GM21423 (cell line): Measurements from ENCODE around the gene PLCB4.

Experiments
- ATAC-seq: cut with Tn5 transposase; IDR thresholded peaks from one replicate; pipeline ENCODE4 v1.9.1; 2021; ENCODE audit warnings: mild to moderate bottlenecking, moderate library complexity; ENCODE audit not compliant: unreplicated experiment

PLCB4 gene

DNA sequence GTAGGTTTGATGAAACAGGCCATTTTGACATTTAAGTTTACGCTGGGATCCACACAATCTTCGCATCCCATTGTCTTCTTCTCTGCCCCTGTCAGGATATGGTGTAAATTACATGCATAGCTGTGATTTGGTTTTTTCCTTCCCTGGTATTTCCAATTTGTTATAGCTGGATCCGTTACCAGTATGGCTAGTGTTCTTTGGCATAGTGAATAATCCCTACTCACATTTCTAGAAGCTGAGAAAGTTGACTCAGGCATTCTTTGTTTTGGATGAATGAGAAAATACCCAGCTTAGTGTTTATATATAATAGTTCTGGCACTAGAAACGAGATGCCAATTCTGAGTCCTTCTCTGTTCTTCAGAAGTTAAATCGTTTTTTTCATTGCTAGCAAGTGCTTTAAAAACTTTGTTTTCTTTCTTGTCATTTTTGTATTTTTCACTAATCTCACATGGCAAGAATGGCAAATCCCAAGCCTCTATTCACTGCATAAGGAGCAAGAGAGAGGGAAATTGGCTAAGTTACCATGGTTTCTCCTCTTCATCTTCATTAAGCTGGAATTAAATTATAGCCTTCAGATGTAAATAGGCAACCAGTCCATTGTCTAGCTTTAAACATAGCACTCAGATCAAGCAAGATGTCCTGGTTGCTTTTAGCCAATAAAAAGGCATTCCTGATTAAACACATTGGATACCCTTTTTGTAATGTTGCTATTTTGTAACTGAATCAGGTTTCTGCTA, 353.6 kb downstream of the PLCB4 start:
- no peak for ATAC-seq

DNA sequence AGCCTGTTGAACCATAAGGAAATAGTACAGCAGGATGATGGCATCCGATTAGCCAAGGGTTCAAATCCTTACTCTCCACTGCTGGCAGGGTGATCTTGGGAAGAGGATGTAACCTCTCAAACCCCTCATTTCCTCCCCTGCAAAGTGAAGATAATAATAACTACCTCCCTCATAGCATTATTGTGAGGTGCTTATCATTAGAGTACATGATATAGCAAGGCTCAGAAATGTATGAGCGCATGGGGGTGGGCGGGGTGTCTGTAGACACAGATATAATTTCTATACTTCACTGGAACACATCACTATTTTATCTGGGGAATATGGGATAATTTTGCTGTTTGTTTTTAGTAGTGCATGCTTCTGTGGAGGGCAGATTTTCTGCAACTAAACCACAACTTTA, 355.7 kb downstream of the PLCB4 start:
- ATAC-seq = no peak

DNA sequence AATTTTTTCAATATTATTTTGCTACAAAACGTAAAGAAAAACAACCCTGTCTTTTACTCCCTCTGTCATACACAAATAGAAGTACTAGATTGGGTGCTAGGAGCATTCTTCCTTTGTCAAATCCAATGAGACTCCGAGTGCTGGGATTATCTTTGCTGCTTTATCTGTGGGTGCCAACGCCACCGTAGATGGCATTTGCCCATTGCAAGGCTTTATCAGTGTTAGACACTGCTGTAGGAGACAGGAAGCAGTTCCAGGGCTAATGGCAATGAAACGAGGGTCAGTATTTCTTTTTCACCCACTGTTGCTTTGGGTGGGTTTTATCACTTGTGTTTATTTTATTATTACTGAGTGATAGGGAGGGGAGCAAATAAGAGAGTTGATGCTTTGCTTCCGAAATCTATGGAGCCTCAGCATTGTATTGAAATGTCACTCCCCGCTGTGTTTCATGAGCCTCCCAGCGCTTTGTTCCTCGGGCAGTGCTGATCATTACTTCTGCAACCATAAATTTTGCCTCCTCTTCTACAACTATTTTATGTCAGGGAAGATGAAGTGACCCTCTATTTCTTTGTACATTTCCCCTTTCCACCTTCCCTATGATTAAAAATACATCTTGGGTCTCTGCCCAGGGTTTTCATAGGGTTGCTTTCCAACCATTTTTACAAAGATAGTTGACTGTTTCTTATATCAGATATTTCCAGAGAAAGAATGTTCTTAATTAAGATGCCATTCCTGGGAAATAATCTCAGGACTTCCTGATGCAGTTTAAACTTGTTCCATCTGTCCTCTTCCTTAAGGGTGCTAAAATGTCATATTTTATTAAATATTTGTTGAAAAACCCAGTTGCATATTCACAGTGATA, 358.8 kb downstream of the PLCB4 start:
- no peak for ATAC-seq

DNA sequence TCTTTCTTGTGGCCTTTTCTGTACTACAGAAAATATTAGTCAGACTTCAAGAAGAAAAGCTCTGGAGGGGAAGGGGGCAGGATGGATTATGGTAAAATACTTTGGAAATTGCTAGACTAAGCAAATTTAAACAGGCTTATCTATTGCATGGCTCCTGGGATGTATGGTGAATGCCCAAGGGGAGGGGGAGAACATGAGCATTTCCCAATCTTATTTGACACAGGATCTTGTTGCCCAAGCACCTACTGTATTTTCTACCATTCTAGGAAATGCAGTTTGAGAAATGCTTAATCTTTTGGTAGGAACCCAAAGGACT, 359.4 kb downstream of the PLCB4 start:
- no peak for ATAC-seq

DNA sequence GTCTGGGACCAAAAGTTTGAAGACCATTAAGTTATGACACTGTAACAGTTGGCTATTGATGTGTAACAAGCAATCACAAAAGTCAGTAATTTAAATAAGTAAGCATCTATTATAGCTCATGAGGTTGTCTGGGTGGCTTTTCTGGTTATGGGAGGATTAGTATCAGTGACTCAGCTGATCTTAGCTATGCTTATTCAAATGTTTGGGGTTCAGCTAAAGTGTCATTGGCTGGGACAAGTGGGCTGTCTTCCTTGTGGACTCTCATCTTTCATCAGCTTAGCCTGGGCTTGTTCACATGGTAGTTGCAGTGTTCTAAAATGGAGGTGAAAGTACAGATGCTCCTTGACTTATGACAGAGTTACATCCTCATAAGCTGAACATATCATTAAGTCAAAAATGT, 370.9 kb downstream of the PLCB4 start:
- ATAC-seq = no peak

DNA sequence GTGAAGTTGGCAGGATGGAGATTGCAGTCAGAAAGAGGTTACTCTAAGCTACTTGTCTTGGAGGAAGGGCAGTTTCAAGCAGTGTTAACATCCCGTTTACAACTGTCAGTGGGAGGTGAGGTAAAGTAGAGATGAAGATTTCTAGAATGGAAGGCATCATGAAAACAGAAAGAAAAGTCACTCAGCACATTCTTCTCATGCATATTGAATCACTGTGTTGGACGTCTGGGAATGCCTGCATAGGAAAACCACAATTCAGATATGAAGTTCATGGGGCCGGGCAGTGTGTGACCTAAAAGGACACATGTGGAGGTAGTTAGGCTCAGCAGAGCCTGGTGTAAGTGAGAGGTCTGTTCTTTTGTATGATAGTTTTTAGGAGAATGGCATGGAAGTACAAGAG, 372.0 kb downstream of the PLCB4 start:
- ATAC-seq = no peak

DNA sequence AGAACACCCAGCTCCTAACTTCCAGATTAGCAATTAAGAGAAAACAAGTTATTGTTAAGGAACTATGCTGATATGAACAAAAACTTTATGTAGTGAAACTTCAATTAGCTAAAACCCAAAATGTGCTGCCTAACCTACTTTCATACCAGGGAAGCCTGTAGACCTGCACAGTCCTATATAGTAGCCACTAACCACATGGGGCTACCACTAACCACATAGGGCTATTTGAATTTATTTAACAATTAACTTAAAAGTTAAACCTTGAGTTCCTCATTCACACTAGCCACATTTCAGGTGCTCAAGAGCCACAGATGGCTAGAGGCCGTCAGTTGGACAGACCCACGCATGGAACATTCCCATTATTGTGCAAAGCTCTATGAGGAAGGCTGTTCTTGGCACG, 373.1 kb downstream of the PLCB4 start:
- peak; percentile 96 for ATAC-seq

DNA sequence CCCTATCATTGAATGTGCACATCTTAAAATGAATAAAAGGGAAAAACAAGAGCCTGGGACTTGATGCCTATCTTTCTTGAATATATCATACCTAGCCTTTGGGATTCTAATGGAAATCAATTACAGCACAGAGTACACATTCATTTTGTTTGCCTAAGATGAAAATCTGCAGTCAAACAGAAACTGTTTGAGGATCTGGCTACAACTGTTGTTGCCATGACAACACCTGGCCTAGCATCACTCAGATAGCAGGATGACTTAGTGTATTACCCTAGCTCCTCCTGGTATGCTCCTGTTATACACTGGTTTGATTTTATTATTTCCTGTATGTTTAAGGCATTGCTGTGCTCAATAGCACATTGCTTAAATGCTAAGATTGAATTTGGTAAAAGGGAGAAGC, 374.0 kb downstream of the PLCB4 start:
- no peak for ATAC-seq

DNA sequence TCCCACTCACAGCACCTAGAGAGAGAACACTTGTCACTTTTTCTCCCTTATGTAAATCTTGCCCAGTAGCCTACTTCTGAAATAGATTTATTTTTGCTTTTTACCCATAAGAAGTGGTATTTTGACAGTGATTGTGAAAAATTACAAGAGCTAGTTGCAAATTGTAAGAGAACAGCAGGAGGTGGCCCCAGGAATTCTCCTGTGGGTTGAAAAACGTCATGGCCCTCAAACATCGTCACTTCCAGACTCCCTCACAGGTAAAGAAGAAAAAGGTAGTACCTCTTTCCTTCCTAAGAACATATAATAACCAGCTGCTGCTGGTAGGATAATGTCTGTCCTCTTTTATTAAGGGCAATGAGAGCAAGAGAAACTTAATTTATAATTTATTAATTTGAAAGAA, 376.0 kb downstream of the PLCB4 start:
- ATAC-seq = no peak

DNA sequence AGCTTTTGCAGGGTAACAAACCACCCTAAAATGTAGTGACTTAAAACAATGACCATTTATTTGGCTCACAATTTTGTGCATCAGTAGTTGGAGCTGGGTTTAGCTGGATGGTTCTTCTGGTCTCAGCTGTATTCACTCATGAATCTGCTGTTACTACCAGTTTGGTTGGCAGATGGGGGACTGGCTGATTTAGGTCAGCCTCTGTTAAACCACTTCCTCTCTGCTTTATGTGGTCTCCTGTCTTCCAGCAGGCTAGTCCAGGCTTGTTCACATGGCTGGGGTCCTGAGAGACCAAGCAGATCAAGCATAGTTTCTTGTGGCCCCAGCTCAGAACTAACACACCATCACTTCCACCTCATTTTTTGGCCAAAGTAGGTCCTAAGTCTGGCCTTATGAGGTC, 378.3 kb downstream of the PLCB4 start:
- ATAC-seq = no peak

DNA sequence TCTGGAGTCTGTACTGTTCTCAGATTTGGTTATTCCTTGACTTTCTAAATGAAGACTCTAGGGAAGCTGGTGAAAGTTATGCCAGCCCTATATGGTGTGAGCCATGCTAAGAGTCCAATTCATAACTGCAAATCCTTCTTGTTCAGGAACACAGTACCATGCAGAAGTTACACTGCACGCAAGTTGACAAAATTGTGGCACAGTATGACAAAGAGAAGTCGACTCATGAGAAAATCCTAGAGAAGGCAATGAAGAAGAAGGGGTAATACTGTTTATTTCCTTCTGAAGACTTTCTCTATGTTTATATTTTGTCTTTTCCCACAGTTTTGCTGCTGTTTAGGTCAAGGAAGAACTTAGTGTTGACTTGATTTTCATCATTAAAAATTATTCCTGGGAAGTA, 384.3 kb downstream of the PLCB4 start:
- no peak for ATAC-seq

DNA sequence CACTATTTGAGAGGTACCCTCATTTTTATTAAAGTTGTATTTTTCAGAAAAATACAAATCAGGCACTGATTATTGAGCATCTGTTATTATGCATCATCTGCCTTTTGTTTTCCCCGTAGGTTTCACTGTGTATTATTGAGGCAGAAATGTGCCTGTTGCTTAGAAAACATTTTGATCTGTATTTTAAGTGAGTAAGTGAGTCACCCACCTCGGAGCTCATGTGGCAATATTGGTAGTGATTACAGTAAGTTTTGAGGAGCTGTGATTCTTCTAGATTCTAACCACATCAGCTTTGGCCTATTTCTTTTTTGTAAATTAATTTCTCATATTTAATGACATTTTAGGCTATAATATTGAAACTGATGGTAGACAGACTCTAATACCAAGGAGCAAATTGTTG, 385.9 kb downstream of the PLCB4 start:
- no peak for ATAC-seq

DNA sequence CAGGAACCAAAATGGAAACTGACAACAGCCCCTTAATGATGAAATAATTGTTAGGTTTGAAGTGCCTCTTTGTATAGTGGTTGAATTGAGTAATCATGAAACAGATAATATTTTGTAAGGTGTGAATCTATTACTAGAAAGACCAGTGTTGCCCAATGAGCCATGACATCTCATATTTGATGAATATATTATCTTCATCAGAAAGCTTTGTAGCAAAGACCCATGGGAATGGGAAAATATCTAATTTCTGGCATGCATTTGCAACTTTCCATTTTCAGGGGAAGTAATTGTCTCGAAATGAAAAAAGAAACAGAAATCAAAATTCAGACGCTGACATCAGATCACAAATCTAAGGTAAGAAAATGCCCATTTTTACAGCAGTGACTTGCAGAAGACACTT, 388.2 kb downstream of the PLCB4 start:
- ATAC-seq = no peak

DNA sequence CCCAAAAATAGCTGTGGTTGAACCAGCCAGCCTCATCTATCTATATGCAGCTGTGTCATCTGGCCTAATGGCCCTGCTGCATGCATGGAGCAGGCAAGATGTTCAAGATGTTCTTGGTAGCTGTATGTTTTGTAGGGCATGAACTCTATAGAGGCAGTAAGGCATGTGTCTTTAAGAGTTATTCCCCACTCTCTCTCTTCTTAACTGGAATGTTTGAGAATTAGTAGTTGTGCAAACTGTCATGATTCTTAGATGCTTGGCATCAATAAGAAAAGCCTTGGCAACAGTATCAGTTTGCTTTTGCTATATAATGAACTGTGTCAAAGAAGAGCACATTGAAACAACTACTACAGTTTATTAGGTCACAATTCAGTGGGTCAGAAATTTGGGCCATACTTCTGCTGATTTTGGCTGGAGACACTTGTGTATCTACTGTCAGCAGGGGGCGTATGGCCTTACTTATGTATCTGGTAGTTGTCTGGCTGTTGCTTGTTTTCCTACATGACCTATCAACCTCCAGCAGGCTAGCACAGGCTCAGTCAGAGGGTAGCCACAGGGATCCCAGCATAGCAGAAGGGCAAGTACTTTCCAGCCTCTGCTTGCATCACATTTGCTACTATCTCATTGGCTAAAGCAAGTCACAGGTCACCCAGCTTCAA, 389.4 kb downstream of the PLCB4 start:
- peak; percentile 62 for ATAC-seq

DNA sequence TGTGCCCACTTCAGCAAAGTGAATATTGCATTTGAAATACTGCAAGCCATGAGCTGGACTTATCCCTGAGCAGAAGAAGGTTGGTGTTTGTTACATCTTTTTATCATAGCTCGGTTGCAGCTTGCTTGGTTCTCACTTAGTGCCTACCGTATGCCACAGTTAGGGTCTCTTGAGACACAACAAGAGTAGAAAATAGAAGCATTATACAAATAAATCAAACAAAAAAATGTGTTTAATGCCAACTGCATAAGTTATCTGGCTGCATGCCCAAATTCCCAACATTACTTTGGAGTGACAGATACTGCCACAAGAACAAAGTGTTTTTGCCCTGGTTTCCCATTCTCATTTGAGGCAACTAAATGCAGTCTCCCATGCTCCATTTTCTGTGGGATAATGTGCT, 391.6 kb downstream of the PLCB4 start:
- ATAC-seq = no peak

DNA sequence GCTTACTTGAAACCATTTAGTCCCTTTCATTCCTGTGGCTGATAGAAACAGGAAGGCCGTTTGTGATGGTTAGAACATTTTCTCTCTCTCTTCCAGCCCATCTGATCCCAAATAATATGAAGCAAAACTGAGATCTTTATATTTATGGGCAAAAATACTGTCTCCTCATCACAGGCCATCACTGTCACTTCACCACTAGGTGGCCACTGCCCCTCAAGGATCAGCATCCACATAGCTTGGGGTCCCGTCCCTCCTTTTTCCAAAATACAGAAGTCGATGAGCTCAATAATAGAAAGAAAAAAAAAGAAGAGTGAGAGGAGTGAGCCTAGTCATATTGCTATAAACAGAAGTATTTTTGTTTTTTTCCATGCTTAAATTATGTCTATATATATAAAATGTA, 399.1 kb downstream of the PLCB4 start:
- no peak for ATAC-seq

DNA sequence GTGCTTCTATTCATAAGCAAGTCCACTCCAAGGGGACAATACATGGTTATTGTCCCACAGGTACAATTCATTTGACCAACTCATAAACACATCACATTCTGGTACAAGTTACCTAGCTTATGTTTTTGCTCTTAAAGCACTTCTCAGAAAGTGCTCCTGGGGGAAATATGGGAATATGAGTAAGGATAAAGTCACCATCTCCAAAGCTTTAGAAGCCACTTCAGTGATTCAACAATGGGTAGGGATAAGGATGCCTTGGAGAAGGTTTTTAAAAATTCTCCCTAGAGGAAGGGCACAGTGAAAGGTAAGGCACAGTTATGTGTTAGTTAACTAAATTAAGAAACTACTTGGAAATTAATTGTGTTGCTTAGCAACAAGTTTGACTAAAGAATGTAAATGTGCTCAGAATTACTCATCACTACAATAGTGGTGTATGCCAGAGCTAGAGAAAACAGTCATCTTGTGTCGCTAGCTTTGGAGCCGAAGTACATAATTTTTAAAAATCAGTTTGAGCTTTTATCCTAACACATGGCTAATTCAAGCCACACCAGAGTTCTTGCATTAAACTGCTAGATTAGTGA, 406.0 kb downstream of the PLCB4 start:
- no peak for ATAC-seq

DNA sequence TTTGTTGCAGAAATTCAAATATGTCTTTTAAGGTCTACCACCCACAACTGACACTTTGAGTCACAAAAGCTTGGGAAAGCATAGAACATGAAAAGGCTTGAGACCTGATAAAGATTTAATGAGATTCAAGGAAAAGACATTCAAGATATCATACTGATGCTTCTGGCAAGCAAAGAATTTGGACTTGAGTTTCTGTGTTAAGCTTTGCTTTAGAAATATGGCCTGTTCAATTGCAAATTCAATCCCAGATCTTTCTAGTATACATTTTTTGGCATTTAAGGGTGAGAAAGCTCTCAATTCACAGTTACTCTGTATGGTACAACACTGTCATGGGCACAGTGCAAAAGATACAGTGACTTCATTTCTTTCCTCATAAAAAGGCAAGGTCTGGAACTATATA, 406.6 kb downstream of the PLCB4 start:
- ATAC-seq = no peak

DNA sequence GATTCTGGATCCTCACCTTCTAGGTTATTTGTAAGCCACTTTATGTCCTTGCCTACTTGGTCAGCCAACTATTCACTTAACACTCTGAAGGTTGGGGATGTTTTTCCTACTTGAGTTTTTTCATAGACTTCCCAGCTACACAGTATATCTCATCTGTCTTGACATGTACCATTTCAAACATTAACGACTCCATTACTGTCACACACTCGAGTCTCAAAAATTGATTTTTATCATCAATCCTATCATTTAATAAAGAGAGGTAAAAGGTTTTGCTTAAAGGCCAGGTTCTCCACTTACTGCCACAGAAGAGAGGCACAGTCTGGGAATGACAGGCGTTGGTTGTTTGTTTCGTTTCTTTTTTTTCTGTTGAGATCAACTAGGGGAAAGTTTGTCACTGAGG, 407.3 kb downstream of the PLCB4 start:
- no peak for ATAC-seq

DNA sequence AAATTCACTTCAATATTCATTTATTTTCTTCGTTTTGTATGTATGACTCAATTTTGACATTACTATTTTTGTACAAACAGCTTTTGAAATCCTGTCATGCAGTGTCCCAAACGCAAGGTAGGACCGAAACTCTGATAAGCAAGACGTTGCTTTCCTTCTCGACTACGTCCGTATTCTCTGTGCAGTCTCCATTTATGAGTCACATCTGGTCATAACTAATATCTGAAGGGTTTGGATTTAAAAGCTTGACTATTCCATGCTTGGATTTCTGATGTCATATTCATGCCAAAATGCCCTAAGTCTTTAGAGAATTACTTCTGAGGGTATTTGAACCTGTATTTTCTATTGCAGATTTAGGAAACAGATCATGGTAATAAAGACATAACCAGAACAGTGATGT, 407.8 kb downstream of the PLCB4 start:
- no peak for ATAC-seq

DNA sequence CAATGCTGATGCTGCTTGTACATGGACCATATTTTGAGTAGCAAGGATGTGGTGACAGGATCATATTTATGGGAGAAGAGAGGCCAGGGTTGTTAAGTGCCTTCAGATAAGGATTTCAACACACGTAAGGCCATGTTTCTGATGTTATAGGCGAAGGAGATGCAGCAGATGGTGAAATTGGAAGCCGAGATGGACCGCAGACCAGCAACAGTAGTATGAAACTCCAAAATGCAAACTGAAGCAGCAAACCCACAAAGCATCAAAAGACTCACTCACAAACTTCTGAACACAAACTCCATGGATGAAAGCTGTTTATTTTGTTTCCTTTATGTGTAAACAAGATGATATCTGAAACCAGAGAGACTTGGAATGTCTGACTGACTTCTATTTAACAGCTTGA, 409.9 kb downstream of the PLCB4 start:
- ATAC-seq = no peak

DNA sequence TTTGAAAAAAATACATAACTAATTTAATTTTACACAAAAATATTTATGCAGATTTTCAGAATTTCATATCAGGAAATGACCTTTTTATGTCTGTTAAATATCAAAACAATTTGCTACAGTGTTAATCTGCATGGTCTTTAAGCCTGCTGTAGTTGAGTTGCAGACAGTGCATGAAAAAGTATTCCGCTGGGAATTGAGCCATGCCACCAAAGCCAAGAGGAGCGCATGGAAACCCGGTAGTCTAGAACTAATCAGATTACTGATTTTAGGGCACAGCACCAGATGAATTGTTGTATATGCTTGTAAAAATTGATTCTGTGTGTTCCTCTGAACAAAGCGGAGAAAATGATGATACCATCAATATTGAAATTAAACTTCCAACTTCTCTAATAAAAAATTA, 411.2 kb downstream of the PLCB4 start:
- ATAC-seq = no peak
